DOHH2 (cell line): ENCODE data around the gene KLHL6.
"Not testable (repeated sequence)": the region's sequence is repeated elsewhere in the genome, so short reads cannot be mapped to it uniquely, and the experiment has no call there.

ENCODE experiments used
- H3F3A ChIP-seq: fragments of 200-600 bp; sonication (generic), shearing (Covaris generic); 2 replicates; pipeline ENCODE4 v1.6.0; 2016; ENCODE audit warnings: antibody characterized with exemption, mild to moderate bottlenecking; ENCODE audit not compliant: control insufficient read depth, insufficient read depth
- H3K27ac ChIP-seq: fragments of 200-600 bp; sonication (generic); 2 replicates; pipeline ENCODE4 v1.5.1; 2014; ENCODE audit warnings: low read depth, mild to moderate bottlenecking, low read length, moderate library complexity
- H3K27me3 ChIP-seq: fragments of 200-600 bp; sonication (generic); 2 replicates; pipeline ENCODE4 v1.6.1; 2014; ENCODE audit warnings: mild to moderate bottlenecking, low read length, mixed read lengths; ENCODE audit not compliant: control insufficient read depth
- H3K36me3 ChIP-seq: fragments of 200-600 bp; sonication (generic); 2 replicates; pipeline ENCODE4 v1.6.1; 2014; ENCODE audit warnings: mild to moderate bottlenecking, low read length, moderate library complexity, mixed read lengths; ENCODE audit not compliant: control insufficient read depth
- H3K4me1 ChIP-seq: fragments of 200-600 bp; sonication (generic); 2 replicates; pipeline ENCODE4 v1.6.1; 2014; ENCODE audit warnings: mild to moderate bottlenecking, low read length, mixed read lengths; ENCODE audit not compliant: control insufficient read depth
- H3K4me2 ChIP-seq: fragments of 200-600 bp; sonication (generic); 2 replicates; pipeline ENCODE4 v1.6.0; 2014; ENCODE audit warnings: mild to moderate bottlenecking, low read length, moderate library complexity
- H3K4me3 ChIP-seq: fragments of 200-600 bp; sonication (generic); 2 replicates; pipeline ENCODE4 v1.5.1; 2014; ENCODE audit warnings: mild to moderate bottlenecking, low read length, mixed read lengths
- H3K79me2 ChIP-seq: fragments of 200-600 bp; sonication (generic); 2 replicates; pipeline ENCODE4 v1.6.1; 2014; ENCODE audit warnings: mild to moderate bottlenecking, low read length, mixed read lengths; ENCODE audit not compliant: control insufficient read depth
- H3K9me2 ChIP-seq: fragments of 200-600 bp; sonication (generic); replicated peaks from 2 replicates; pipeline ENCODE4 v1.6.1; 2014; ENCODE audit warnings: mild to moderate bottlenecking, low read length, mixed read lengths; ENCODE audit not compliant: control insufficient read depth
- H3K9me3 ChIP-seq: fragments of 200-600 bp; sonication (generic); 2 replicates; pipeline ENCODE4 v1.6.1; 2014; ENCODE audit warnings: antibody characterized with exemption, low read length, mixed read lengths; ENCODE audit not compliant: control insufficient read depth, insufficient read depth
- H4K20me1 ChIP-seq: fragments of 200-600 bp; sonication (generic); 2 replicates; pipeline ENCODE4 v1.6.0; 2014; ENCODE audit warnings: low read depth, mild to moderate bottlenecking, antibody characterized with exemption, low read length, moderate library complexity; ENCODE audit not compliant: control insufficient read depth, insufficient read depth
- EZH2phosphoT487 ChIP-seq: fragments of 200-600 bp; sonication (generic); IDR thresholded peaks from 2 replicates; pipeline ENCODE4 v1.6.1; 2017; ENCODE audit warnings: borderline replicate concordance, mild to moderate bottlenecking, antibody characterized with exemption, low read length, moderate library complexity, mixed read lengths
- TF ChIP-seq, protein P1 (sequence below): fragments of 200-600 bp; sonication (generic); IDR thresholded peaks from one replicate; pipeline ENCODE4 v1.5.1; 2014; ENCODE audit warnings: antibody characterized with exemption, mild to moderate bottlenecking, low read depth, low read length; ENCODE audit not compliant: poor library complexity, severe bottlenecking

KLHL6 gene

DNA sequence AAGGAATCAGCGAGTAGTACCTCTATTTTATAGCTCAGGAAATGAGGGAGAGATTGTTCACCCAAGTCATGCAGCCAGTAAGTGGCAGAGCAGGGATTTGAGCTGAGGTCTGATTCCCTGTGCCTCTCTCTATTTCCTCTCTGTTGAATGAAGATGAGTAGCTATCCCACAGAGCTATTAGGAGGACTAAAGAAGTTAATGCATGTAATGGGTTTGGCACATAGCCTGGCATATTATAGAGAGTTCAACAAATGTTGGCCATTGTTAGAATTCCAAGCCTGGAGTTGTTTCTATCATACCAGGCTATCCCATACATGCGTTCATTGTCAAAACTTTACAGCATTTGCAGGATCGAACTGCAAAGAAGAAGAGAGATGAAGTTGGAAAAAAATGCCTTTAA, 21.8 kb upstream of the KLHL6 start:
- Histone ChIP-seq H3K9me2 (no peaks in the 10 kb centered on the region), H3K4me3 (peak overlapping the region; percentile 70), H3K9me3 (no peaks in the 10 kb centered on the region), H3K36me3 (peaks cover 5% of the 10 kb centered on the region; the same call in 1 of the 2 replicates), H3F3A (peaks cover 72% of the 10 kb centered on the region), H3K4me2 (peak overlapping the region; percentile 96), H4K20me1 (no peaks in the 10 kb centered on the region), H3K4me1 (peaks cover 97% of the 10 kb centered on the region), H3K79me2 (no peaks in the 10 kb centered on the region), H3K27me3 (no peaks in the 10 kb centered on the region), H3K27ac (peak overlapping the region; percentile 95)
- TF ChIP-seq EZH2phosphoT487, result no peak
- TF ChIP-seq, protein P1, sequence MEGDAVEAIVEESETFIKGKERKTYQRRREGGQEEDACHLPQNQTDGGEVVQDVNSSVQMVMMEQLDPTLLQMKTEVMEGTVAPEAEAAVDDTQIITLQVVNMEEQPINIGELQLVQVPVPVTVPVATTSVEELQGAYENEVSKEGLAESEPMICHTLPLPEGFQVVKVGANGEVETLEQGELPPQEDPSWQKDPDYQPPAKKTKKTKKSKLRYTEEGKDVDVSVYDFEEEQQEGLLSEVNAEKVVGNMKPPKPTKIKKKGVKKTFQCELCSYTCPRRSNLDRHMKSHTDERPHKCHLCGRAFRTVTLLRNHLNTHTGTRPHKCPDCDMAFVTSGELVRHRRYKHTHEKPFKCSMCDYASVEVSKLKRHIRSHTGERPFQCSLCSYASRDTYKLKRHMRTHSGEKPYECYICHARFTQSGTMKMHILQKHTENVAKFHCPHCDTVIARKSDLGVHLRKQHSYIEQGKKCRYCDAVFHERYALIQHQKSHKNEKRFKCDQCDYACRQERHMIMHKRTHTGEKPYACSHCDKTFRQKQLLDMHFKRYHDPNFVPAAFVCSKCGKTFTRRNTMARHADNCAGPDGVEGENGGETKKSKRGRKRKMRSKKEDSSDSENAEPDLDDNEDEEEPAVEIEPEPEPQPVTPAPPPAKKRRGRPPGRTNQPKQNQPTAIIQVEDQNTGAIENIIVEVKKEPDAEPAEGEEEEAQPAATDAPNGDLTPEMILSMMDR, result no peak

DNA sequence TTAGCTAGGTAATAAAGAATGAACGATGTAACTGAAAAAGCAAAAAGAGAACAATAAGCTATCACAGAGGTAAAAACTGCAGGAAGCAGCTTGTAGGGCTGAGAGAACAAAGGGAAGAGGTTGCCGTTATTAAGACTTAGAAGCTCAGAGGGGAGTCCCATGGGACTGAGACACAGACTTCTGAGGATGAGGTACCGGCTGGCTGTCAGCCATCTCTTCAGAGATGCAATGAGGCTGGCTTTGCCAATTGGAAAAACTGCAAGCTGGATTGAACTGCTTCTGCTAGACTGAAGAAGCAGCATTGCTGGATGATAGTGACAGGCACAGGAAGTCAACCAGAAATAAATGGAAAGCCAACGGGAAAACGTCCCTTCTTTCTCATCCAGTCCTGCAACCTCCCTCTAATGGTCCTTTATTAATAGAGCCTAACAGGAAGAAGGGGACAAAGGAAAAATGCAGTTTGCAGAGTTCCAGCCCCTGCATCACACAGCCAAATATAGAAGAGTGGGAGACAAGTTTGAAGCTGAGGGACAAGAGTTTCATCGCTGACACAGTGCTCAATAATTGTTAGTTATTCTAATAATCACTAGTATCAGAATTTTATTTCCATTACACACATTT, 21.1 kb upstream of the KLHL6 start:
- no peaks in the 10 kb centered on the region for H3K9me3 ChIP-seq
- peak overlapping the region; percentile 95 for H3K27ac ChIP-seq
- H3K4me1 ChIP-seq, result peaks cover 98% of the 10 kb centered on the region
- TF ChIP-seq, protein P1, result no peak
- no peak for TF ChIP-seq EZH2phosphoT487
- H3K4me3 ChIP-seq, result peak overlapping the region; percentile 70
- H4K20me1 ChIP-seq, result no peaks in the 10 kb centered on the region
- H3K27me3 ChIP-seq, result no peaks in the 10 kb centered on the region
- H3K79me2 ChIP-seq, result no peaks in the 10 kb centered on the region
- peak overlapping the region; percentile 96 for H3K4me2 ChIP-seq
- peaks cover 73% of the 10 kb centered on the region for H3F3A ChIP-seq
- peaks cover 8% of the 10 kb centered on the region; the same call in 1 of the 2 replicates for H3K36me3 ChIP-seq
- H3K9me2 ChIP-seq, result no peaks in the 10 kb centered on the region

DNA sequence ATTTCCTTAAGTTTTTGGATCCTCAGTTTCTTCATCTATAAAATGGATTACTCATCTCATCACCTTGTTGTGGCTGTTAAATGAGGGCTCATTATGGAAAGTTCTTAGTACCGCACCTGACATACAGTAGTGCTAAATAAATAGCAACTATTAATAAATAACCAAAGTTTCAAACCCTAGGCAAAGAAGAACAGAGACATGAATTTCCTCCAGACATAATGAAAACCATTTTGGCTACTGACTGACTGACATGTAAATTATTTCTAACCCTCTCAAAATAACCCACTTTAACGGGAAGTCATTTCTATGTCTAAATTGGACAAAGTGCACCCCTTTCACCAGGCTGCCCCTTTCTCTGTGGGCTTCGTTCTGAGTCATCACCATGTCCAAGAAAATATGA, 17.4 kb upstream of the KLHL6 start:
- H3K4me2 ChIP-seq, result peak overlapping the region; percentile 68
- H4K20me1 ChIP-seq, result no peaks in the 10 kb centered on the region
- peaks cover 48% of the 10 kb centered on the region for H3F3A ChIP-seq
- H3K36me3 ChIP-seq, result peaks cover 8% of the 10 kb centered on the region; the same call in 1 of the 2 replicates
- H3K9me3 ChIP-seq, result no peaks in the 10 kb centered on the region
- TF ChIP-seq, protein P1, result no peak
- no peak for TF ChIP-seq EZH2phosphoT487
- H3K4me3 ChIP-seq, result peak overlapping the region; percentile 58
- H3K27me3 ChIP-seq, result no peaks in the 10 kb centered on the region
- no peaks in the 10 kb centered on the region for H3K9me2 ChIP-seq
- peak overlapping the region; percentile 81 for H3K27ac ChIP-seq
- H3K79me2 ChIP-seq, result no peaks in the 10 kb centered on the region
- peaks cover 95% of the 10 kb centered on the region for H3K4me1 ChIP-seq

DNA sequence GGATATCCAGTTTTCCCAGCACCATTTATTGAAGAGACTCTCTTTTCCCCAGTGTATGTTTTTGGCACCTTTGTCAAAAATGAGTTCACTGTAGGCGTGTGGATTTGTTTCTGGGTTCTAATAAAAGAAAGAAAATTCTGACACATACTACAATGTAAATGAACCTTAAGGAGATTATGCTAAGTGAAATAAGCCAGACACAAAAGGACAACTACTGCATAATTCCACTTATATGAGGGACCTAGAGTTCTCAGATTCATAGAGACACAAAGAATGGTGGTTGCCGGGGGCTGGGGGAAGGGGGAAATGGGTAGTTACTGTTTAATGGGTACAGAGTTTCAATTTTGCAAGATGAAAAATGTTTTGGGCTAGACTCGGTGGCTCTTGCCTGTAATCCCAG, 14.7 kb upstream of the KLHL6 start:
- Histone ChIP-seq H3K4me1 (peaks cover 85% of the 10 kb centered on the region), H3K4me3 (peak overlapping the region; percentile 36), H3K4me2 (peak overlapping the region; percentile 64), H3K27ac (peak overlapping the region; percentile 56), H3F3A (peaks cover 27% of the 10 kb centered on the region)
- H3K9me2 ChIP-seq, H3K36me3 ChIP-seq, H3K79me2 ChIP-seq, H4K20me1 ChIP-seq, H3K9me3 ChIP-seq, H3K27me3 ChIP-seq: not testable (repeated sequence)
